ENCODE measurements around the gene HIF1A. TPM values are rescaled to one million over a fixed set of nuclear protein-coding genes. Genes with fewer than 3 reads are reported as not detected.
A peak's percentile ranks its signal among the peaks of the same experiment; 100 is the strongest.

HIF1A gene
- total and polyA plus RNA-seq, 2 of the 8 experiments (the other 6 are each of a cell fraction or from before 2014, with no cell fraction given): 54.8 to 175 TPM

DNA sequence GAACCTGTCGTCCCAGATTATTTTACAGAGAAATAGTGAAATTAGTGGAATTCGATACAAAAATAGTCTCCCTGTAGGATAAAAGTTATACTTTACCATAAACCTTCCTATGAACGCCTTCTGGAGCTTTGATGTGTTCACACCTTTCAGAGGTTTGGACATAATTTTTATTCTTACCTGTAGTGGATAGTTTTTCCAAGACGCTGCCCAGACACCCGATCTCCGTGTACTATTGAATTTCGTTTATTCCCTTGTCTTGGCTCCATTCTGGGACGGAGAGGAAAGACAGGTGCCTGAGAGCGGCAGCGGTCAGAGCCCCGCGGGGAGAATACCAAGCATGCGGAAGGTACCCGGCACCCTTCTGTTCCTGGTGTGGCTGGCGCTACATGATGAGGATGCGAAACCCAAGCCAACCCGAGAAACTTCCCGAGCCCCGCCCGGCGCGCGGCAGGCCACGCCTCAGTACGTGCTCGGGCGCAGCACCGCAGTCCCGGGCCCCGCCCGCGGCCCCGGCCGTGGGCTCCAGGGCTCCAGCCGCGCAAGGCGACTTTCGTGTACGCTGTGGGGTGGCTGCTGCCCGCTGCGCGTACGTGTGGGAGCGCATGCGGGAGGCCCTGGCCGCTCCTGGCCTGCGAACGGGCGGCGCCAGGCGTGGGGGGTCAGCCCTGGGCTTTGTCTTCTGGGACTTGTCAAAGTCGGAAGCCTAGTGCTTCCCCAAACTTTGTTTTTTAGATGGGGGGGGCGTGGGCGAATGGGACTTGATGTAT lies 55.6 kb downstream of the HIF1A start (continued):
- no peak for TF ChIP-seq SAP30 (IDR thresholded peaks at IDR 0.05; ENCODE audit: insufficient read depth, insufficient replicate concordance, low read length)
- no peak for TF ChIP-seq EGR1 (IDR thresholded peaks at IDR 0.05; ENCODE audit: borderline replicate concordance, low read depth, low read length)
- no peak for TF ChIP-seq GTF2F1 (IDR thresholded peaks at IDR 0.05; ENCODE audit: borderline replicate concordance, low read depth, low read length)
- TF ChIP-seq NRF1 (IDR thresholded peaks at IDR 0.05; ENCODE audit: low read depth, low read length): no peak
- peak; percentile 73 for TF ChIP-seq ASH2L (IDR thresholded peaks at IDR 0.05; ENCODE audit: low read length)
- no peak for TF ChIP-seq SRF (IDR thresholded peaks at IDR 0.05; ENCODE audit: low read depth, low read length)
- no peak for TF ChIP-seq SP2 (IDR thresholded peaks at IDR 0.05; ENCODE audit: low read length)
- TF ChIP-seq CHD7 (IDR thresholded peaks at IDR 0.05; ENCODE audit: insufficient replicate concordance, low read length): no peak
- no peak for TF ChIP-seq BCL11A (IDR thresholded peaks at IDR 0.05; ENCODE audit: low read depth in 2 of 2, low read length in 2 of 2)
- TF ChIP-seq MAFK (IDR thresholded peaks at IDR 0.05; ENCODE audit: low read depth, low read length): no peak
- no peak for TF ChIP-seq SUZ12 (IDR thresholded peaks at IDR 0.05; ENCODE audit: low read length)
